H9 (cell line): ENCODE data around the gene TRUB1. TPM values are rescaled to one million over a fixed set of nuclear protein-coding genes. Genes with fewer than 3 reads are reported as not detected.

Experiments
- DNase-seq: peaks from one replicate; pipeline ENCODE4 v3.0.0-alpha.2; 2017
- H2AFZ ChIP-seq: one replicate; pipeline ENCODE4 v1.6.1; 2013; ENCODE audit warnings: mild to moderate bottlenecking, low read length, control low read depth, moderate library complexity
- H2AK5ac ChIP-seq: 2 replicates; pipeline ENCODE4 v1.6.1; 2013; ENCODE audit warnings: low read length, control low read depth, mixed read lengths; ENCODE audit not compliant: insufficient read length
- H2BK120ac ChIP-seq: one replicate; pipeline ENCODE4 v1.6.1; 2013; ENCODE audit warnings: low read depth, mild to moderate bottlenecking, low read length, control low read depth, inconsistent platforms; ENCODE audit not compliant: poor library complexity, severe bottlenecking
- H2BK12ac ChIP-seq: 2 replicates; pipeline ENCODE4 v1.6.1; 2013; ENCODE audit warnings: low read length, control low read depth, mixed read lengths, low read depth; ENCODE audit not compliant: insufficient read length
- H2BK15ac ChIP-seq: 2 replicates; pipeline ENCODE4 v1.6.1; 2013; ENCODE audit warnings: low read depth, low read length, control low read depth
- H2BK20ac ChIP-seq: one replicate; pipeline ENCODE4 v1.6.1; 2013; ENCODE audit warnings: low read depth, mild to moderate bottlenecking, low read length, control low read depth, inconsistent platforms; ENCODE audit not compliant: poor library complexity, severe bottlenecking
- H2BK5ac ChIP-seq: 2 replicates; pipeline ENCODE4 v1.6.1; 2013; ENCODE audit warnings: low read length, control low read depth, mixed read lengths; ENCODE audit not compliant: insufficient read length
- H3K14ac ChIP-seq: 2 replicates; pipeline ENCODE4 v1.6.1; 2013; ENCODE audit warnings: low read length, control low read depth; ENCODE audit not compliant: insufficient read depth
- H3K18ac ChIP-seq: 2 replicates; pipeline ENCODE4 v1.6.1; 2013; ENCODE audit warnings: low read depth, mild to moderate bottlenecking, mixed read lengths, low read length, control low read depth; ENCODE audit not compliant: insufficient read length
- H3K23ac ChIP-seq: 2 replicates; pipeline ENCODE4 v1.6.1; 2013; ENCODE audit warnings: low read length, control low read depth, mixed read lengths, low read depth; ENCODE audit not compliant: insufficient read length
- H3K23me2 ChIP-seq: 2 replicates; pipeline ENCODE4 v1.6.1; 2013; ENCODE audit warnings: low read depth, mild to moderate bottlenecking, mixed read lengths, low read length, control low read depth; ENCODE audit not compliant: insufficient read length, poor library complexity, severe bottlenecking
- H3K27ac ChIP-seq: 2 replicates; pipeline ENCODE4 v1.5.1; 2013; ENCODE audit warnings: low read length, control low read depth, mixed read lengths, low read depth; ENCODE audit not compliant: insufficient read length
- H3K27me3 ChIP-seq: 2 replicates; pipeline ENCODE4 v1.6.1; 2013; ENCODE audit warnings: low read length, control low read depth, inconsistent platforms; ENCODE audit not compliant: insufficient read depth
- H3K4ac ChIP-seq: 2 replicates; pipeline ENCODE4 v1.6.1; 2013; ENCODE audit warnings: low read depth, mild to moderate bottlenecking, control low read depth, inconsistent platforms, low read length, moderate library complexity
- H3K4me1 ChIP-seq: 2 replicates; pipeline ENCODE4 v1.6.1; 2013; ENCODE audit warnings: low read length, control low read depth, inconsistent platforms; ENCODE audit not compliant: insufficient read depth
- H3K4me2 ChIP-seq: 2 replicates; pipeline ENCODE4 v1.6.1; 2013; ENCODE audit warnings: low read length, control low read depth, mixed read lengths; ENCODE audit not compliant: insufficient read length, insufficient read depth
- H3K56ac ChIP-seq: 2 replicates; pipeline ENCODE4 v1.6.1; 2013; ENCODE audit warnings: low read depth, mild to moderate bottlenecking, mixed read lengths, low read length, control low read depth; ENCODE audit not compliant: insufficient read length
- H3K79me1 ChIP-seq: 2 replicates; pipeline ENCODE4 v1.6.1; 2013; ENCODE audit warnings: low read depth, mild to moderate bottlenecking, moderate library complexity, low read length, control low read depth, inconsistent platforms; ENCODE audit not compliant: insufficient read depth, poor library complexity, severe bottlenecking
- H3K79me2 ChIP-seq: 2 replicates; pipeline ENCODE4 v1.6.1; 2013; ENCODE audit warnings: low read length, control low read depth, inconsistent platforms; ENCODE audit not compliant: insufficient read depth
- H3K9ac ChIP-seq: 2 replicates; pipeline ENCODE4 v1.6.1; 2013; ENCODE audit warnings: low read length, control low read depth, mixed read lengths; ENCODE audit not compliant: insufficient read length; ENCODE audit errors: extremely low read depth
- H3K9me3 ChIP-seq: one replicate; pipeline ENCODE4 v1.6.1; 2013; ENCODE audit warnings: low read depth, low read length, inconsistent platforms; ENCODE audit not compliant: control insufficient read depth
- H3T11ph ChIP-seq: one replicate; pipeline ENCODE4 v1.6.1; 2013; ENCODE audit warnings: mild to moderate bottlenecking, low read length, control low read depth, inconsistent platforms
- H4K20me1 ChIP-seq: one replicate; pipeline ENCODE4 v1.6.1; 2013; ENCODE audit not compliant: control insufficient read depth, insufficient read length, insufficient read depth
- H4K5ac ChIP-seq: 2 replicates; pipeline ENCODE4 v1.6.1; 2013; ENCODE audit warnings: low read depth, mild to moderate bottlenecking, mixed read lengths, low read length, control low read depth; ENCODE audit not compliant: insufficient read length
- H4K8ac ChIP-seq: replicated peaks from 2 replicates; pipeline ENCODE4 v1.6.1; 2013; ENCODE audit warnings: low read length, control low read depth, mixed read lengths, low read depth; ENCODE audit not compliant: insufficient read length
- H4K91ac ChIP-seq: 2 replicates; pipeline ENCODE4 v1.6.1; 2013; ENCODE audit warnings: low read depth, mild to moderate bottlenecking, moderate library complexity, mixed read lengths, low read length, control low read depth; ENCODE audit not compliant: insufficient read length
- H3K27ac Mint-ChIP-seq, 3 experiments: 2 replicates in 2 of 3; 3 replicates in 1 of 3; pipeline ENCODE4 v1.8.0; 2020 to 2021; ENCODE audit warnings: mixed read lengths in 3 of 3, mild to moderate bottlenecking in 1 of 3, moderate library complexity in 1 of 3
- H3K27me3 Mint-ChIP-seq: 2 replicates; pipeline ENCODE4 v1.8.0; 2021; ENCODE audit warnings: low read depth, mild to moderate bottlenecking, moderate library complexity, mixed read lengths
- H3K36me3 Mint-ChIP-seq, 3 experiments: 2 replicates in 2 of 3; 3 replicates in 1 of 3; pipeline ENCODE4 v1.8.0; 2020 to 2021; ENCODE audit warnings: low read depth in 3 of 3, mixed read lengths in 3 of 3; ENCODE audit not compliant: insufficient read depth in 1 of 3
- H3K4me1 Mint-ChIP-seq, 2 experiments: 2 replicates each; pipeline ENCODE4 v1.8.0; 2020; ENCODE audit warnings: mixed read lengths in 2 of 2
- H3K4me3 Mint-ChIP-seq, 2 experiments: 2 replicates in 1 of 2; 3 replicates in 1 of 2; pipeline ENCODE4 v1.8.0; 2020 to 2021; ENCODE audit warnings: mild to moderate bottlenecking in 2 of 2, mixed read lengths in 2 of 2, moderate library complexity in 1 of 2
- H3K9me3 Mint-ChIP-seq, 2 experiments: 2 replicates in 1 of 2; 3 replicates in 1 of 2; pipeline ENCODE4 v1.8.0; 2020; ENCODE audit warnings: mild to moderate bottlenecking in 2 of 2, mixed read lengths in 2 of 2, moderate library complexity in 1 of 2
- total RNA-seq: library from RNA; stranded (reverse); gene quantifications from 2 replicates; pipeline ENCODE4 v1.2.1, GENCODE V29; 2021
- TF ChIP-seq, protein P1 (sequence below): fragments of 200-600 bp; sonication (generic); conservative IDR thresholded peaks from 3 replicates; pipeline ENCODE4 v1.8.0; 2021; ENCODE audit warnings: antibody characterized with exemption, mild to moderate bottlenecking

The TRUB1 gene
- total RNA-seq, 1 experiment from 2014 or later, result 20.6 TPM

DNA sequence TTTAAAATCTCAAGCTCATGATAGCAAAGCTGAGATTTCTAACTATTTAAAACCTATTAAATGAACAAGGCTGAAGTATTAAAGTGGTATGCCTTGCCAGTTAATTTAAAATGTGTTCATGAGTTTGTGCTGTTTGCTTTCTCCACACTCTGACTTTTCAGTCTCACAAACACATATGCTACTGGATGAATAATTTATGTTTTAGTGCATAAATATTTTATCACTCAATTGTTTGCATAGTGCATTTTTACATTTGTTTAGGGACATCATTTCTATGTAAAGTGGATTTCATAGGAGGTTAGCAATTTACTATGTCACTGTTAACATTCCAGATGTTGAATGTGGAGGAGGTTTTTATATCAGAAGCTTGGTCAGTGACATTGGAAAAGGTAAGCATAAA is 36.0 kb downstream of the TRUB1 start:
- H3K79me2 ChIP-seq, result no peaks in the 10 kb centered on the region
- peaks cover 14 to 22% of the 10 kb centered on the region in 2 experiments for H3K4me1 Mint-ChIP-seq
- H3K14ac ChIP-seq, result no peak overlapping the region
- H2BK5ac ChIP-seq, result no peak overlapping the region
- no peak overlapping the region for H3K9ac ChIP-seq
- no peaks in the 10 kb centered on the region for H3K27me3 ChIP-seq
- H3K4me1 ChIP-seq, result no peaks in the 10 kb centered on the region
- no peak overlapping the region for H4K91ac ChIP-seq
- DNase-seq, result no peak
- peaks cover 3 to 15% (median 13%) of the 10 kb centered on the region in 3 experiments; a peak in 5 of 7 replicates for H3K36me3 Mint-ChIP-seq
- no peak overlapping the region for H3K56ac ChIP-seq
- no peak overlapping the region for H2BK12ac ChIP-seq
- H3K27ac Mint-ChIP-seq, result peak overlapping the region in 1 of 3 experiments; percentile 51; a peak in 1 of 7 replicates
- no peak overlapping the region for H3K27ac ChIP-seq
- H3K23me2 ChIP-seq, result no peaks in the 10 kb centered on the region
- H3K27me3 Mint-ChIP-seq, result no peaks in the 10 kb centered on the region
- H2AFZ ChIP-seq, result no peak overlapping the region
- H2BK120ac ChIP-seq, result no peak overlapping the region
- TF ChIP-seq, protein P1, sequence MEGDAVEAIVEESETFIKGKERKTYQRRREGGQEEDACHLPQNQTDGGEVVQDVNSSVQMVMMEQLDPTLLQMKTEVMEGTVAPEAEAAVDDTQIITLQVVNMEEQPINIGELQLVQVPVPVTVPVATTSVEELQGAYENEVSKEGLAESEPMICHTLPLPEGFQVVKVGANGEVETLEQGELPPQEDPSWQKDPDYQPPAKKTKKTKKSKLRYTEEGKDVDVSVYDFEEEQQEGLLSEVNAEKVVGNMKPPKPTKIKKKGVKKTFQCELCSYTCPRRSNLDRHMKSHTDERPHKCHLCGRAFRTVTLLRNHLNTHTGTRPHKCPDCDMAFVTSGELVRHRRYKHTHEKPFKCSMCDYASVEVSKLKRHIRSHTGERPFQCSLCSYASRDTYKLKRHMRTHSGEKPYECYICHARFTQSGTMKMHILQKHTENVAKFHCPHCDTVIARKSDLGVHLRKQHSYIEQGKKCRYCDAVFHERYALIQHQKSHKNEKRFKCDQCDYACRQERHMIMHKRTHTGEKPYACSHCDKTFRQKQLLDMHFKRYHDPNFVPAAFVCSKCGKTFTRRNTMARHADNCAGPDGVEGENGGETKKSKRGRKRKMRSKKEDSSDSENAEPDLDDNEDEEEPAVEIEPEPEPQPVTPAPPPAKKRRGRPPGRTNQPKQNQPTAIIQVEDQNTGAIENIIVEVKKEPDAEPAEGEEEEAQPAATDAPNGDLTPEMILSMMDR, result no peak
- no peak overlapping the region for H3K4me2 ChIP-seq
- H3K79me1 ChIP-seq, result no peaks in the 10 kb centered on the region
- H3K9me3 Mint-ChIP-seq, result no peaks in the 10 kb centered on the region
- H3K4ac ChIP-seq, result no peak overlapping the region
- H3K18ac ChIP-seq, result no peak overlapping the region
- H3T11ph ChIP-seq, result no peak overlapping the region
- no peak overlapping the region for H3K4me3 Mint-ChIP-seq
- no peak overlapping the region for H2AK5ac ChIP-seq
- H2BK15ac ChIP-seq, result no peak overlapping the region
- no peak overlapping the region for H4K5ac ChIP-seq
- no peak overlapping the region for H4K8ac ChIP-seq
- no peak overlapping the region for H3K23ac ChIP-seq
- no peaks in the 10 kb centered on the region for H3K9me3 ChIP-seq
- H4K20me1 ChIP-seq, result no peaks in the 10 kb centered on the region
- no peak overlapping the region for H2BK20ac ChIP-seq
